CD1c-positive myeloid dendritic cell (primary cell): ENCODE measurements around the gene MAP3K7.
"Not testable (repeated sequence)": the region's sequence is repeated elsewhere in the genome, so short reads cannot be mapped to it uniquely, and the experiment has no call there.

ENCODE experiments used
- DNase-seq: peaks from one replicate; pipeline ENCODE4 v3.0.0-alpha.2; 2016; ENCODE audit errors: extremely low spot score

The MAP3K7 gene

GRCh38 chr6:90578894-90579549, 7.8 kb downstream of the MAP3K7 start:
- no peak for DNase-seq

- DNase-seq, result no peak
Measured at GRCh38 chr6:90575267-90575666, 11.6 kb downstream of the MAP3K7 start.

GRCh38 chr6:90574610-90575009, 12.3 kb downstream of the MAP3K7 start:
- no peak for DNase-seq

DNA sequence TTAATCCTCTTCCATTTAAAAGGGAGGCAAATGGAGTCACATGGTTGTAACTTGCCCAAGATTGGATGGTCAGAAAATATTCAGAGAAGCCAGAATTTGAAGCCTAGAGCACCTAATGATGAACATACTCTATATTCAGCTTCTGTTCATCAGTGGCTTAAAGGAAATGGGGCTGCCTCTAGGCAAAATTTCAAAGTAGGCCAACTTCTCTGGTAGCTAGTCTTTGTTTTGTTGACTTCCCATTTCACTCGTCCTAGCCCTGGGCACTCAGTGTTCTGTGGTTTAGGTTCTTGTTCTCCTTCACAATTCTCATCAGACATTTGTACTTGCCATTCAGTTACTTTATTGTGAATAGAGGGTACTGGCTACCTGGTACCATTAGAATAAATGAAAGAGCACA, 13.2 kb downstream of the MAP3K7 start:
- no peak for DNase-seq

DNA sequence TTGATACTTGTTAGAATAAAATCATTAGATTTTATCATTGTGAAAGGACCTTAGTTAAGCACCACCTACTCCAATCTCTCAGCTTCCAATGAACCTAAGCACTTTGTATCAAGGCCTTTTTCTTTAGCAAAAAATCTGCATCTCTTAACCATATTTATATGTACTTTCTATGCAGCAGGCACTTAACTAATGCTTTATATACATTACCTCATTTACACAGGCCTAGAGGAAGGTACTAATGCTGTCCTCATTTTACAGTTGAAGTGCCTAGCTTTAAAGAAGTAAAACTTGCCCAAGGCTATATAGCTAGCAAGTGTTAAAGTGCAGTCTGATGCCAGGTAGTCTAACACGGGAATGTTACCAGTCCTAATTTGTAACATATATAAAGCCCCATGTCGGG, 14.0 kb downstream of the MAP3K7 start:
- no peak for DNase-seq

GRCh38 chr6:90569223-90569622, 17.6 kb downstream of the MAP3K7 start:
- DNase-seq, result no peak

DNA sequence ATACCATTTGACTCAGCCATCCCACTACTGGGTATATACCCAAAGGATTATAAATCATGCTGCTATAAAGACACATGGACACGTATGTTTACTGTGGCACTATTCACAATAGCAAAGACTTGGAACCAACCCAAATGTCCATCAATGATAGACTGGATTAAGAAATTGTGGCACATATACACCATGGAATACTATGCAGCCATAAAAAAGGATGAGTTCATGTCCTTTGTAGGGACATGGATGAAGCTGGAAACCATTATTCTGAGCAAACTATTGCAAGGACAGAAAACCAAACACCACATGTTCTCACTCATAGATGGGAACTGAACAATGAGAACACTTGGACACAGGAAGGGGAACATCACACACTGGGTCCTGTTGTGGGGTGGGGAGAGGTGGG, 19.2 kb downstream of the MAP3K7 start:
- not testable (repeated sequence) for DNase-seq

DNA sequence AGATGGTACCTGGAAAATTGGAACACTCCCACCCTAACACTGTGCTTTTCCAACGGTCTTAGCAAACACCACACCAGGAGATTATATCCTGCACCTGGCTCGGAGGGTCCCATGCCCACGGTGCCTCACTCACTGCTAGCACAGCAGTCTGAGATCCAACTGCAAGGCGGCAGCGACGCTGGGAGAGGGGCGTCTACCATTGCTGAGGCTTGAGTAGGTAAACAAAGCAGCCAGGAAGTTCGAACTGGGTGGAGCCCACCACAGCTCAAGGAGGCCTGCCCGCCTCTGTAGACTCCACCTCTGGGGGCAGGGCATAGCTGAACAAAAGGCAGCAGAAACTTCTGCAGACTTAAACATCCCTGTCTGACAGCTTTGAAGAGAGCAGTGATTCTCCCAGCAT, 24.5 kb downstream of the MAP3K7 start:
- DNase-seq, result not testable (repeated sequence)

GRCh38 chr6:90559931-90560330, 26.9 kb downstream of the MAP3K7 start:
- no peak for DNase-seq

GRCh38 chr6:90557006-90557405, 29.9 kb downstream of the MAP3K7 start:
- DNase-seq, result no peak

DNA sequence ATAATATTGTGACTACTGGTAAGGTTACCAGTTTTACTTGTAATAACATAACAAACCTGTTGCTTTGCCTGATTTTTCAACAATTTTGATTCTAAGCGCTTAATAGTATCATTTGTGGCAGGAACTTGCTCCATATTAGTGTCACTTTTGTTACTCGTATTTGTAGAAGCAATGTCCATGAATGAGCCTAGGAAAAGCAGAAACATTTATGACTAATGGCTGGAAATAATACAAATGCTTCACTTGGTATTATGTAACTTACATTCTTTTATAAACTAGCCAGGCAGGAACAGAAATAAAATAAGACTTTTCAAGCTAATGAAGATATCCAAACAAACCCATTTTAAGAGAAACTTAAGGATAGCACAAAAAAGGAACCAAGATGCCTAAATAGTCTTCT, 38.9 kb downstream of the MAP3K7 start:
- DNase-seq, result no peak

DNA sequence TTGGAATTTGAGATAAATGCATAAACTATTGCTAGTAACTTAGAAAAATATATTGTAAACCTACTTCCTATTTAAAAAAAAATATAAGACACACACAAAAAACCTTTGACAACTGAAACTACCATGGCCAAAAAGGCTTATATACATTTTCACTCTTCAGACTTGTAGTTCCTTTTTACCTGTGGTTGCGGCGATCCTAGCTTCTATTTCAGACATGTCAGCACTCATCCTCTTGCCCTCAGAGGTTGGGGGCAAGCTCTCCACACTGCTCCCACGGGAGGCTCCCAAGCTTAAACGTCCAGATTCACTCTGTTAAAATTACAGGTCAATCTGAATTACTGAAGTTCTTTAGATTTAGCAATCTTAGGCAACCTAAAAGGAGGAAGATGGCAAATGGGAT, 39.8 kb downstream of the MAP3K7 start:
- DNase-seq, result no peak

DNA sequence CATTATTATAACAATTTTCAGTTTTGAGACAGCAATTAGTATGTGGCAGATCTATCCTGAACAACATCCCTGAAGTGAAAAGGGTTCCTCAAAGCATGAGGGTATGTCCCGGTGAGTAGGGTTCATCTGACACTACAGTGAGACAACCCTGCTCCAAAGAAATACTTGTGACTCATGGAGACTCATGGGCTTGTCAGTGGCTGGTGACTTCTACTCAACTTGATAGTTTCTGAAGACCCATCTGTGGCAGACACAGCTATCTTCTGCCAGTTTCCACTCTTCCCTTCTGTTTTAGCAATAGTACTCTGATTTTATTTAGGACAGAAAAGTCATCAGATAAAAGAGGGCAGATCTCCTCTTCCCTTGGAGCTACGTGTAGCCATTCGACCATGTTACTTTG, 41.4 kb downstream of the MAP3K7 start:
- no peak for DNase-seq

DNA sequence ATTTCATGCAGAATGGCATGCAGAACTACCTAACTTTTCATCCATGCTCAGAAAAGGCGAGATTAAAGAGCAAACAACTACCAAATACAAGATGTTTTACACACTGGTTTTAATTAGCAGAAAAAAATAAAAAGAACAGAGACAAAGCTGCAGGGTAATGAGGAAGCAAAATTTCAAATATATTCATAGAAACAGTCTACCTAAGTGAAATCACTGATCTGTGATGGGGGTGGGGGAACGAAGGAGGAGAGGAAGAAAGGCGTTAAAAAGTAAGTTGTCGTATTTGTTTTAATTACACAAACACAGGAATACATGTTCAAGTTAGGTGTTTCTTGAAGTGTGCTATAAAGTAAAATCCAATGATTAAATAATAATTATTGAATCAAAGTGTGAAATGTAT, 42.1 kb downstream of the MAP3K7 start:
- no peak for DNase-seq

- peak; percentile 34 for DNase-seq
Measured at GRCh38 chr6:90544081-90544480, 42.8 kb downstream of the MAP3K7 start.

- DNase-seq, result no peak
Measured at GRCh38 chr6:90541221-90541620, 45.7 kb downstream of the MAP3K7 start.

DNA sequence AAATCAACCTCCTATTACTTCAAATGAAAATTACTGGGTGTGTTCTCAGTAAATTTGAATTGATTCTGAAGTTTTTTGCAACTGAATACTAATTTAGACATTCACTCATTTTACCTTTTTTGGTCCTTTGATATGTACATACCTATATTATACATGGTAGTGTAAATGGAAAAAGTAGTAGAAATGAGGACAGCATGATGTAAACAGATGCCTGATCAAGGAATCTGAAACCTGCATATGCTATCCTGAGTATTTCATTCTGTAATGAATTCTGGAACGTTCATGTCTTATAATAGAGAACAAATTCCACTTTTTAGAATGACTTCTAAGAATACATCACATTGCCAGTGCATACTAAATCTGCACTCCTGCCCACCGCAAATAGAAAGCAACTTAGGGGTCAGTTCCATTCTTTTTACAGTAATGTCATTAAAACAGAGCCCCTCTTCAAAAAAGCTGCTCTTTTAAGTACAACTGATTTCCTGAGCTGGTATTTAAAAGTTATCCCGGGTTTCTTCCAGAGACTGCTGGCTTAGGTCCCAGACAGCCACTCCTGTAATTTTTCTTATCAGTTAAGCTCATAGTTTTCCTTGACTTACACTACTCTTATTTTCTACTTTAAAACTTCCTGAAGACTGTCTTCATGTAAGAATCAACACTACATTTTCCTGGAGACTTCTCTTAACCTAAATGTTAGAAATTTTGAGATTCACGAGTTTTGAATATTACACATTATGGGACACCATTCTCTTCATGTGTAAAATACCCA, 48.4 kb downstream of the MAP3K7 start:
- no peak for DNase-seq

GRCh38 chr6:90537723-90538258, 49.1 kb downstream of the MAP3K7 start:
- peak; percentile 83 for DNase-seq

GRCh38 chr6:90537027-90537426, 49.8 kb downstream of the MAP3K7 start:
- DNase-seq, result peak; percentile 27

- no peak for DNase-seq
Measured at GRCh38 chr6:90536520-90536919, 50.4 kb downstream of the MAP3K7 start.

DNA sequence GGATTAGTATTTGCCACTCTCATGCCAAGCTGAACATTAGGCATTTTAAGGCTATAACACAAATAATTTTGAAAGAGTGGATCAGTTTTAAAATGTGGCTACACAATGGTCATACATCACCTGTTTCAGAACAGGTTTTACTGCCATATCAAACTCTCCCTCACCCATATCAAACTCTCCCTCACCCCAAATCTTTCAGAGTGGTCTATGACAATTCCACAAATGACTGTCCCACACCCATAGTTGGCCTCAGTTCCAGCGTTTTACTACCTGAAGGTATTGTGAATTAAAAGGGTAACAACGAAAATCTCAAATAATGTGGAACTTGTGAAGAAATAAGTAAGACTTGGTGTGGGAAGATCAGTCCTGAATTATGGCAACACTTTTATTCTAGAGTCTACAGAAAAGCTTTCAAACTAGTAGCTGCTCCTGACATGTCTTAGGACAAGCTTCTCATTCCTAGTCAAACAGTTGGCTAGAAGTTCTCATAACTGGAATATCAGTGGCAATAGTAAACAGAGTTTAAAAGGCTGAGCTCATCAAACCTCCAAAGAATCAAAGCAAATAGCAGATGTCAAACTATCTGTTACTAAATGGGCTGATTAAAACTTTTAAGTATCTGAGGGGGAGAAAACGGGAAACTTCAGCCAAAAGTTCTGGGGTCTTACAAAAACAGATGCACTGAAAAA, 52.4 kb downstream of the MAP3K7 start:
- DNase-seq, result no peak

DNA sequence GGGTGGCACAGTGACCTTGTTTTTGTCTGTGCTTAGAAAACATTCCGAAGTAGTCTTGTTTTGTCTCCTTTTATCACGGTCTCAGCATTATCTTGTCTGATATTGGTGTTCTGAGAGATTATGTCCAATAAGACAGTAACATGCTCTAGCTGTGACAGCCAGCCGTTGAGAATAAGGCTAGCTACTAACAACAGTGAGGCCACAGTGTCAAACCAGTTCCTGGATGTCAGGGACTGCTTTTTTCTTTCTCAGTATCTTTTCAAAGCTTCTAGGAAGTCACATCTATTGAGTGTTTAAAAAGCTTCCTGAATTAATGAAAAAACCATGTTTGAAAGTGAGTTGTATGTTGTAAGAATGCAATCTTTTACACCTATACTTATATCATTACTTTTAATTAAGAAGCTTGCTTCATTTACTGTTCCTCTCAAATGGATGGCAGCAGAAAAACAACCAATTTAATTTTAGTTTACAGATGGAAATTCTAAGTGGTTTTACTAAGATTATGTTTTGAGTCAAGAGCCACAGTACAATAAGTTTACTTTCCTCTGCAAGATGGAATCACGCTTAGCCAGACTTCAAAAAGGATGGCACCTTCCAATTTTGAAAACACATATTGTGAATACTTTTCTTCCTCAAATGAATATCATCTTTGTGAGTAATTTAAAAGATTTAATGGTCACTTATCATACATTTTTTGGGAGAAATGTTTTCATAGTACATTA, 53.1 kb downstream of the MAP3K7 start:
- no peak for DNase-seq
